HG03342 (cell line): ENCODE results near the gene PAX7.
"Not testable (repeated sequence)": the region's sequence is repeated elsewhere in the genome, so short reads cannot be mapped to it uniquely, and the experiment has no call there.

Source experiments
- ATAC-seq: cut with Tn5 transposase; IDR thresholded peaks from one replicate; pipeline ENCODE4 v1.9.1; 2021; ENCODE audit warnings: mild to moderate bottlenecking, moderate library complexity; ENCODE audit not compliant: unreplicated experiment

PAX7 gene

DNA sequence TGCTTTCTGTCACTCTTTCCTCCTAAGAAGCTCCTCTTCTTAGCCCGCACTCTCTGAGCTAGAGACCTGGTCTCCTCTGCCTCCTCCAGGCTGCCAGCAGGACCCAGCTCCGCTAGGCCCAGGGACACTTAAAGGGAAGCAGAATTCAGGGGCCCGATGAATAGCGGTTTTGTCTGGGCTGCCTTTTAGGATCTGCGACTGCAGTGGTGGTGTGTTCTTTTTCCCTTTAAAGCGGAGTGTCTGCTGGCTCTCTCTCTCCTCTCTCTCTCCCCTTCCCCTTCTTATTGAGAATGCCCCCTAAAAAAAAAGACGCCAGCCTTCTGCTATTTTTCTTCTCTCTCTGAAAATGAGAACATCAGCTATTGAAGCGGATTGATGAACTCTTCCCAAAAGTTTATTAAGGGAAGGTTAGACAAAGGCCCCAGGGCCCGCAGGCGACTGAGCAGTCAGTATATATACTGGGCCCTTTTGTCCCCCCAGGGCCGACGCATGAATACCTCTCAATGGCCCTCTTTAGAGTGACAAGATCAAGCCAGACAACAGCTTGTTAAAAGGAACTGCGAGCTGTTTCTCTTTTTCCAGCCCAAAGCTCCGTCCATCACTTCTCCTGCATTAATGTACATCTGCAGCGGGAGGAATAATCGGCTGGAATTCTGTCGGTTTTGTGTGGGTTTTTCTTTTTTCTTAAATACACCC lies 27.0 kb downstream of the PAX7 start:
- no peak for ATAC-seq

DNA sequence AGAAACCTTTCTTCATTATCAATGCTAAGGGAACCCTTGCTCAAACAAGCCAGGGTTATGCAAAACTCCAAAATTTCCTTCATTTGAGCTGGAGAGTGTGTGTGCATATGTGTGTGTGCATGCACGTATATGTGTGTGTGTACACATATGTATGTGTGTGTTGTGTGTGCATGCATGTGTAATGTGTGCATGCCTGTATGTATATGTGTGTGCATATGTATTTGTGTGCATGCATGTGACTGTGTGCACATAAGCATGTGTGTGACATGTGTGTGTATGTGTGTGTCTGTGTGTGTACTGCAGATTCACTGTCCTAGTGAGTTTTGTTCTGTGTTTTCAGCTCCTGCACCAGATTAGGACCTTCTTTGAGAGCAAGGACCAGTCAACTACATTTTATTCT lies 28.2 kb downstream of the PAX7 start:
- ATAC-seq = no peak

DNA sequence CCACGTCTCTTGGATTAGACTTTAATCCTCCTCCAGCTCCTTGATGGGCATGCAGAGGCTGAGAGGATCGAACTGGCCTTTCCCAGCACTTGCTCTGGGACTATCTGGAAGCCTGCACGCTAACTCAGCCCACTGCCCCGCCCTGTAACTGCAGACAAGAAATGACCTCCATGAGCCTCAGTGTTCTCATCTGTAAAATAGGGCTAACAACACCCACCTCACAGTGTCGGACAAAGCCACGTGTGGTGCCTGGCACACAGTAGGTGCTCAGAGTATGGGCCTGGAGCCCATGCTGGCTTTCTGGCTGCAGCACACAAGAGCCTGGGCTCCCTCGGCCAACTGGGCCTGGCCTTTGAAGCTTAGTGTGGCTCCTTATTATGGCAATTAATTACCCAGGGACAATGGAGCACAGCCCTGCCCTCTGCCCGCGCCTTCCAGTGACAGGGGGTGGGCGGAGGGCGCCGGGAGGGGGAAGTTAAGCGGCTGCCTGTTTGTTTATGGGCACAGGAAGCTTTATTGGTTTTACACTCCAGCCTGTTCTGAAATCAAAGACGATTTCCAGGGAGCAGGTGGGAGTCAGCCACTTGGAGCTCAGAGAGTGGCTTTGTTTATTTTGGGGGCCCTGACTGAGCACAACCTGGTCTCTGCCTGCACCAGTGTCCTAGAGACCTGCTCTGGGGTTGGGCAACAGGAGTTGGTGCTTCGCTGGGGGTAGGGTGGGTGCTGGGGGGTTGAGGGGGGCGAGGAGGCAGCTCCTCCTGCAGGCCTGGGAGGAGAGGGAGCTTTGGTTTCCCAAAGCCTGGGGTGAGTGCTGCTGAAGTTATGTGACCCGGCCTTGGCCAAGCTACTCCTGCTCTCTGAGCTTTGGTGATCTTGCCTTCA lies 31.0 kb downstream of the PAX7 start:
- no peak for ATAC-seq

DNA sequence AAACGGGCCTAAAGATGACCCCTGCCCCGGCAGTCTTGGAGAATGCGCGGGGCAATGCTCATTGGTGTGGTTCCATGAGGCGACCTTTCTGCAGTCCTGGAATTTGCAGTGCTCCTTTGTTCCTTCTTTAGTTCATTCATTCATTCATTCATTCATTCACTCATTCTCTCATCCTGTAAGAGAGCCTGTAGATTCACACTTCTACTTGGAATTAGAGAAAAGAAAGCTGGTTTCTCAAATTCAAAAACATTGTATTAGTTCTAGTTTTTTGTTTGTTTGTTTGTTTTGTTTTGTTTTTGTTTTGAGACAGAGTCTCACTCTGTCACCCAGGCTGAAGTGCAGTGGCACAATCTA lies 31.6 kb downstream of the PAX7 start:
- no peak for ATAC-seq

DNA sequence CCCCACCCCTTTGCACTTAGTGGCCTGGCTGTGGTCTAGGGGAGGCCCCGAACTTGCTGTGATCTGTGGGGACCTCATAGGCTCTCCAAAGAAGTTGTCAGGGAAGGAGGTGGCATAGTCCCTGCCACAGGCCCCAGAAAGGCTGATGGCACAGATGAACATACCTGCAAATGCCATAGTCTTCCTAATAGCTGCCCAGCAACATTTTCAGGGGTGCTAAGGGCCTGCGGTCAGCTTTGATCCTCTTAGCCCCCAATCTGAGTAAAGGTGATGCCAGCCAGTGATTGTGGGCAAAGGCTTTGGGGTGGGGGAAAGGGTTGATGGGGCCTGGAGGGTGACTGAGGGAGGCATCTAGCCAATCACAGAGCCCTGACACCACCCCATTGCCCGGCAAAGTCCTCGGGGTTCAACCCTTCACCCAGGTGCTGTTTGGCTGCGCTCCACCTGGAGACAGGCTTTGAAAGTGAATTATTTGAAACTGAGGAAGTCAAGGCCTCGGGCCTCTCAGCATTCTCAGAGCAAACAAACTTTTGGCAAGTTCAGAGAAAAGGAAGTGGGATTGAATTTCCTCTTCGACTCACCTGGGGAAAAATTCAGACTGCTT lies 35.8 kb downstream of the PAX7 start:
- no peak for ATAC-seq

DNA sequence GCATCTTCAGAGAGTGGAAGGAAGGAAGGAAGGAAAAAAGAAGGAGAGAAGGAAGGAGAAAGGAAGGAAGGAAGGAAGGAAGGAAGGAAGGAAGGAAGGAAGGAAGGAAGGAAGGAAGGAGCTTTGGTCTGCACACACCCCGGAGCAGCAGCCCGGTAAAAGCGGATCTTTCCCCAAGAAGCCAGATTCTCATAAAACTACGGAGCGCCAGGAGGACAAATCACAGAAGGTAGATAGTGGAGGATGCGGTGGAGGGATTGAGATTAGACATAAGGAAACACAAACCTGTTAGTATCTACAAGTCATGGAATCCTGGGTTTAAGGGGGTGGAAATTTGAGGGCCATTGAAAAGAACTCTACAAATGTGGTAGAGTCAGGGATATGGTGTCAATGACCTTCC lies 36.7 kb downstream of the PAX7 start:
- ATAC-seq = no peak

DNA sequence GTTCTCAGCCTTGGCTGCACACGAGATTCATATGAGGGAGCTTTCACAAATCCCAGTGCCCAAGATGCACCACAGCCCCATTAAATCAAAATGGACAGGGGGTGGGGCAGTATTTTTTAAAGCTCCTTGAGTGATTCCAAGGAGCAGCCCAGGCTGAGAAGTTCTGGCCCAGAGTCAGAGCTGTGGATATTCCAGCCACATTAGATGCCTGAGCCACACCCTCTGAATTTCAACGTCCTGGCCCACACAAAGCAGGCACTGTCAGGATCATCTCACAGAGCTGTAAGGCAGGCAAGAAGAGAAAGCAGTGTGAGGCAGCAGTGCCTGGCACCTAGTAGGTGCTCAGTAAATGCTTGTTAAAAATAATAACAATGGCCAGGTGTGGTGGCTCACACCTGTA lies 37.4 kb downstream of the PAX7 start:
- ATAC-seq = no peak

DNA sequence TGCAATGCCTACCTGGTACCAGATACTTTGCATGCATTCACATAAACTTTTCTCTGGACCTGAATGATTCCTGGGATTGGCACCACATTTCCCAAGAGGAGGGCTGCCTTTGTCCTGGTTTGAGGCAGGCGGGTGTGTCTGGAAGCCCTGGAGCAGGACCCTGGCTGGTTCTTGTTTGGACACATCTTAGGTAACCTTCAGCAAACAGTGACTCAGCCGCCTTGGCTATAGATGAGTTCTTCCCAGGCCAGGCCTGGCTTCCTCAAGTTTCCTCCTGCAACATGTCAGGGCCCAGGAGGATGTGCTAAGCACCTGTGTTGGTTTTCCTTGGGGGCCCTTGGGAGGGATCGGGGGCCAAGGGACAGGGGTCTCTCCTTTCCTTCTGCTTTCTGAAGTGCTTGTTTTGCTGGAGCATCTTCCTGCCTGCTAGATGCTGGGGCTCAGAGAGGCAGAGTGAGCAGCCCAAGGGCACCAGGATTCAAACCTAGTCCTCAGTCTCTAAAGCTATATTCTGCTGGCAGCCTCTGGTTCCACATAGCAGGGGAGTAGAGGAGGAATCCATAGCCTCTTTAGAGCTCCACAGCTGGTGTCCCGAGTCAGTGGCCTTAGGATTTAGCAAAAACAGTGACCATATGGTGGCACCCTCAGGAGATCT lies 38.2 kb downstream of the PAX7 start:
- no peak for ATAC-seq

DNA sequence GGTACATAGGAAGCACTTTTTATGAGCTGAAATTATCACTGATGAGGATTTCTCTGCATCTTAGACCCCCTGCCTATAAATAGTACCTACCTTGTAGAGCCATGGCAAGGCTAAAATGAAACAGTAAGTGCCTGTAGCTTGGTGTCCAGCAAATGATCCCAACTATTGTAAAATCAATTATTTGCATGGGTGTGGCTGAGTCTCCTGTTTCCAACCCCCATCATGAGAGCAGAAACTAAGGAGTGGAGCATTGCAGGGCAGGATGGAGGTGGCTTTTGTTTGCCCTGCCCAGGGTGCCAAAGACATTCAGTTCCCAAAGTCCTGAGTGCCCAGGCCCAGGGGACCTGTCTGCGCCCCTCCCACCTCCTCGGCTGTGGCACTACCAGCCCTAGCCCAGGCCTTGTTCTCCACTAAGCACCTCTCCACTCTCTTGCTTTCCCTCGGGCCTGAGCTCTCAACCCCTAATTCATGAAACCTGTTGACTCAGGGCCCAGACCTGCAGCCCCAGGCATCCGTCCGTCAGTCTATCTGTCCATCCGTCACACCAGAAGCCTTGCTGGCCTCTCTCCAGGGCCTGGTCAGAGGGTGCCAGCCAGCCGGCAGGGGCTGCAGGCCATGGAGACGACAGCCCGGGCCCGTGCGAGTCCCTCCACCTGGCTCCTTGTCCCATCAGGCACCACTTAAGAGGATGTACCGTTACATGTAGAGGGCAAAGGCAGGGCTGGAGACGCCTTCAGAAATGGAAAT lies 39.6 kb downstream of the PAX7 start:
- ATAC-seq = no peak

DNA sequence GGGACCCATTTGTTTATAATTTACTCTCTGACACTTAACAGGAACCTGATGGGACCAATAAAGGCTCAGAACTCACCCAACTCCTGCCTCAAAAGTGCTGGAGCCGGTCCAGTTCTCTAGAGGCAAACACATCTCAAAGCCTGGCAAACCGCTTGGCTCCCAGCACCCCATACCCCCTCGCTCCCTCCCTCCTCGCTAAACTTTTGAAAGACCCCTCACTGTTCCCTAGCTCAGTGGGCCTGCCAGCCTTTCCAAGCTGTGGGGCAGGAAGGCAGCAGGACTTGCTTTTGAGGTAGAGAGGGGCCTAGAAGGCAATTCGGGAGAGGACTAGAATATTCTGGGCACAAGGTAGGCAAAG lies 40.2 kb downstream of the PAX7 start:
- no peak for ATAC-seq

DNA sequence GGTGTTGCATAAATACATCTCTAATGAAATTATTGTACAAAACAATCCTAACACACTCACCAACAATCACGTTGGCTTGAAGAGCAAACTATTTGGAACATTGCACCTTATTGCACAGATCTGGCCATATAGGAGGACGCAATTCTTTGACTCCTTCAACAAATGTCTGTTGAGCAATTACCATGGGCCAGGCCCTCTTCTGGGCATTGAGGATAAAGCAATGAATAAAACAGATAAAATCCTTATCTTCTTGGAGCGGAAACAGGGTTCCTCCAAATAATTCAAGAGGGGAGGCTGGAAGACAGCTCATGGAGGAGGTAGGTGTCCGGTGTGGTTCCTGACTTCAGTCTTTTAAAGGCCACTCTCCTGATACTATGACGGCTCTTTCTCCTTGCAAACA lies 43.3 kb downstream of the PAX7 start:
- no peak for ATAC-seq

DNA sequence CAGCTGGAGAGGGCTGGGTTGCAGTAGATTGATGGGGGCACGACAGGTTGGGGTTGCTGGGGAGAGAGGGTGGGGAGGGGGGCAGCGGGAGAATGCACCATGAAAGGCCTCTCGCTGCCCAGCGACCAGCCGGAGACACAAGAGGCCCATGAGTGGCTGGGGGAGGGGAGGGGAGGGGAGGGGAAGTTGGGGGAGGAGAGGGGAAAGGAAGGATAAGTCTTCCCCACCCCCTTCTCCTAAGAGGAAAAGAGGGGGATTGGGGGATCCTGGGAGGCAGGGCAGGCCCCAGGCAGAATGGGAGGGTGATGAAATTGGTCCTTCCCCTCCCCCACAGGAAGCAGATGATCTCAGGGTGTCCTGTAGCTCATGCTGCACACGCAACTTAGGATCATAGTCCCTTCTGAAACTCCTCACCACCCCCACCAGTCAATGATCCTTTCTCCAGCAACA lies 45.7 kb downstream of the PAX7 start:
- ATAC-seq = no peak

DNA sequence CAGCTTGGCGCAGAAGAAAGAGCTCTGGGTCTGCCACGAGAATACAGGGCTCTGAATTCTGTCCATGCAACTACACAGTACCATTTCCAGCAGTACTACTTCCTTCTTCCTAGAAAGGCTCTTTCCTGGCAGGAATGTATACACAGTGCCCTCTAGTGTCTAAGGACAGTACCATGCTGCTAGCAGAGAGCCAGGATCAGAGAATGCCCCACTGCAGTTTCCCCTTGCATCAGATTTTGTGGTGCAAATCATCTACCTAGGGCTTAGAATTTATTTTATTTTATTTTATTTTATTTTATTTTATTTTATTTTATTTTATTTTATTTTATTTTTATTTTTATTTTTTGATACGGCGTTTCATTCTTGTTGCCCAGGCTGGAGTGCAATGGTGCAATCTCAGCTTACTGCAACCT lies 50.8 kb downstream of the PAX7 start:
- ATAC-seq = no peak

DNA sequence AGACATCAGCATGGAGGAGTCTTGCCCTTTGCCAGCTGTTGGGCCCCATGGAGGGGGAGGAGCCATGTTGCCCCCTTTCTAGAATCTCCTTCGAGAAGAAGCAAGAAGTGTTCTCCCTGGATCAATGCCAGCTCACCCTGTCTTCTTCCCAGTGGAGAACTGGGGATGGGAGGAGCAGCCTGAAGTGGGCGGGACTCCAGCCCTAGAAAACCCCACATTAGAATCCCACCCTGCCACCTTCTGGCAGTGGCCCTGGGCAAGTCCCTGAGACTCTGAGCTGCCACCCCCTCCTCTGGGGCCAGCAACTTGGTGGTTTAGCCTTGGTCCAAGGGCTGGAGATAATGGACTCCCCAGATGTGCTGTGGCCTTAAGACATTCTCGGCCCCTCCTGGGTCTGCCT lies 51.7 kb downstream of the PAX7 start:
- ATAC-seq = no peak

DNA sequence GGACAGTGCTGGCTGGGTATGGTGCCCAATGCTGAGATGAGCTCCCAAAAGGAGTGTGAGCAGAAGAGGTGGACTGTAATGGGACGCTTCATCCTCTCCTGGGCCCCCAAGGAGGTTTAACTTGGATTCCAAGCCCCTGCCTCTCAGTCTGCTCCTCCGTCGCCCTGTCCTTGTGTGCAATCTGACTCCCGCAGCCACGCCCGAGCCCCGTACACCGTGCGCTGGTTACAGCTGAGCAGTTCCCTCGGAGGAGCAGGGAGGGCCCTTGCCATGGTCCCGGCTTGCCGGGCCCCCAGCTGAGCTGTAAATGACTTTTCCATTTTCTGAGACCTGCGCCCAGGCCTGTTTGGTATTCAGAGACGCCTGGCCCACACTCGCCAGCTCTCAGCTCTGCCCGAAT lies 53.7 kb downstream of the PAX7 start:
- ATAC-seq = no peak

DNA sequence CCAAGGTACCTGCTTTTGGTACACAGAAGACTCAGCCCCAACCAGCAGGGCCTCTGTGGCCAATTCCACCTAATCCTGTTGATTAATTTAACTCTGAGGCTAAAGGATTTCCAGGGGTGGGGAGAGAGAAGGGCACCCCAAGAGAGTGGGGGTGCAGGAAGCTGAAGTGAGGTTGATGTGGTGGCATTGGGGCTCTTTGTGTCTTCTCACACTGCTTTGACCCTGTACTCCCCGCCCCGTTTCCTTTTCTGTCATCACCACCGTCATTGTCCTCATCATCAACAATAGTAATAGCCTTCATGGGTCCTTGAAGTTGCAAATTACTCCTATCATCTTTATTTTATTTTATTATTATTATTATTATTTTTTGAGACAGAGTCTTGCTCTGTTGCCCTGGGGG lies 55.9 kb downstream of the PAX7 start:
- no peak for ATAC-seq

DNA sequence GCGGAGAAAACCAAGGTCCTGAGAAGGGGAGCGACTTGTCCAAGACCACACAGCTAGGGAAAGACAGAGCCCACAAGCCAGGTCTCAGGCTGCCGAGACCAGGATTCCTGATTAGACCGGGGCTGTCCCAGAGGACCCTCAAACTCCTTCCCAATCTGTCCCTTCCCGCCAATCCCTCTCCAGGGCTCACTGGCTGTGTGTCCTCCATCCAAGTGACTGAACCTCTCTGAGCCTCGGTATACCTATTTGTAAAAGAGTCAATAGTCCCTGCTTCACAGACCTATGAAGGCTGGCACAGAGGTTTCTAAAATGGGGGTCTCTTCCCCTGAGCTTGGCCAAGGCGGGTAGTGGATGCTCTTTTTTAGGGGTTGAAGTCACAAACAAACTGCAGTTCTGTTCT lies 56.6 kb downstream of the PAX7 start:
- no peak for ATAC-seq

DNA sequence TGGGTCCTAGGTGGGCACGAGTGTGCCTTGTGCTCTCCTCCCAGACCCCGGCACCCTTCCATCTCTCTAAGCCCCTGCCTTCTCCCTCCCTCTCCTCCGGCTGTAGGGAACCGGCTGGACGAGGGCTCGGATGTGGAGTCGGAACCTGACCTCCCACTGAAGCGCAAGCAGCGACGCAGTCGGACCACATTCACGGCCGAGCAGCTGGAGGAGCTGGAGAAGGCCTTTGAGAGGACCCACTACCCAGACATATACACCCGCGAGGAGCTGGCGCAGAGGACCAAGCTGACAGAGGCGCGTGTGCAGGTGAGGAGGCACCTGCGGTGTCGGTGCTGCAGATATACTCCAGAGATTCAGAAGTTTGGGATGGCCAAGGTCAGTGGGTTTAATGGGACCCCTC lies 61.0 kb downstream of the PAX7 start:
- ATAC-seq = no peak

DNA sequence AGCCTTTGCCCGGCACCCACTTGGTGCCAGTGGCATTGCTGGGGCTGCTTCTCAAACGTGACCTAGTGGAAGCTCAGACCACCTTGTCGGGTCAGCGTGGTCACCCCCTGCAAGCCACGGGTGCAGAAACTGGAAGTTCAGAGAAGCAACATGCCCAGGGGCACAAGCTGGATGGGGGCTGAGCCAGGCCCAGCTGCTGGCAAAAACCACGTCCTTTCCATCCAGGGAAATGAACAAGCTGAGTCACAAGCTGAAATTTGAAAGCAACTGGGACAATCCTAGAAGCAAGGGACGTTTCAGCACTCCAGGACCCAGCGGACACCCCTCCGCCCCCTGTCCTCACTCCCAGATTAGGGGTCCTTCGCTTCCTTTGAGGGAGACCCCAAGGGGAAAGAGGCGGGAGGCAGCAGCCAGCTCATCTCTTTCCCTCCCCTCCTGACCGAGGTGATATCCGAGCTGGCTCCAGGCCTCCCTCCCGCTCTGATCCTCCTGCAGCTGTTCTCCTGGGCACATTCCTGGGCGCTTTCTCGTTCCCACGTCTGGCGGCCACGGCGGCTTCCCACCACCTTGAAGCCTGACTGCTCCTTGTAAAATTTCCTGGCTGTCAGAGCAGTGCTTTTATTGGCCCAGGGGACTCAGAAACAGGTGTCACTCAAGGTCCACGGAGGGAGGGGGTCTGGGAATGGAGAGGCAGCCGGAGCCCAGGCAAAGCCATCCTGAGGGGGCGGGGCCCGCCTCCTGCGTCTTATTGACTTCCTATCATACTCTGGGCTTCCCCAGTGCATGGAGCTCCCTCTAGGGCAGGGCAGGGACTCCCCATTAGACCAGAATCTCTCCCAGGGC lies 62.8 kb downstream of the PAX7 start:
- no peak for ATAC-seq

DNA sequence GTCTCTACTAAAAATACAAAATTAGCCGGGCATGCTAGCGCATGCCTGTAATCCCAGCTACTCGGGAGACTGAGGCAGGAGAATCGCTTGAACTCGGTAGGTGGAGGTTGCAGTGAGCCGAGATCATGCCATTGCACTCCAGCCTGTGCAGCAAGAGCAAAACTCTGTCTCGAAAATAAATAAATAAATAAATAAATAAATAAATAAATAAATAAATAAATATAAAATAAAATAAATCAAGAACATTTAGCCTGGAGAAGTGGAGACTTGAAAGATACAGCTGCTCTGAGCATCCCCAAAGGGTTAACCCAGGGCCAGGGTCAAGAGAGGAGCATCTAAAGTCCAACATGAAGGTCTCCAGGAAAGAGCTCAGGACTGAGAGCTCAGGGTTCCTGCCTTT lies 63.6 kb downstream of the PAX7 start:
- ATAC-seq = not testable (repeated sequence)
